Measurements from ENCODE around the gene EME2. TPM values are rescaled to one million over a fixed set of nuclear protein-coding genes. Genes with fewer than 3 reads are reported as not detected.

EME2 gene
- total and polyA plus RNA-seq, 4 donors, result 1.4 to 9.0 (median 3.0) TPM

GRCh38 chr16:1727651-1728624 is 44.7 kb upstream of the EME2 start:
- no peaks in the 10 kb centered on the region for H3K9me3 ChIP-seq (ENCODE audit: control insufficient read depth in 4 of 4, low read length in 3 of 4)
- WGBS, result 95% methylated on average over 37 of the region's 37 CpGs
- H3K4me3 ChIP-seq (ENCODE audit: low read depth in 1 of 3, low read length in 3 of 3), result no peak overlapping the region
- TF ChIP-seq SP1 (IDR thresholded peaks at IDR 0.05), result no peak
- TF ChIP-seq NR2F2 (IDR thresholded peaks at IDR 0.05), result no peak
- TF ChIP-seq MAX (IDR thresholded peaks at IDR 0.05), result no peak
- TF ChIP-seq YY1 (IDR thresholded peaks at IDR 0.05), result no peak
- no peak for TF ChIP-seq ATF3 (IDR thresholded peaks at IDR 0.05)
- no peak for TF ChIP-seq HNF4A (conservative IDR thresholded peaks at IDR 0.05)
- TF ChIP-seq TAF1 (conservative IDR thresholded peaks at IDR 0.05), result no peak
- no peak for TF ChIP-seq ZBTB33 (IDR thresholded peaks at IDR 0.05)
- TF ChIP-seq FOXA2 (IDR thresholded peaks at IDR 0.05), result no peak
- no peak for TF ChIP-seq REST (IDR thresholded peaks at IDR 0.05)
- no peak for TF ChIP-seq RAD21 (IDR thresholded peaks at IDR 0.05)
- no peak for TF ChIP-seq RXRA (IDR thresholded peaks at IDR 0.05)
- no peak for TF ChIP-seq GABPA (IDR thresholded peaks at IDR 0.05 in 1 of 2, conservative IDR thresholded peaks at IDR 0.05 in 1 of 2)
- H3K9ac ChIP-seq (ENCODE audit: low read depth in 1 of 2, low read length in 2 of 2), result no peak overlapping the region
- DNase-seq (ENCODE audit: low spot score), result no peak
- H3K27ac ChIP-seq (ENCODE audit: low read depth in 1 of 2, low read length in 2 of 2), result no peak overlapping the region
- H3K4me1 ChIP-seq (ENCODE audit: control insufficient read depth in 4 of 4, insufficient read depth in 4 of 4, low read length in 3 of 4), result peaks cover 0 to 3% (median under 1%) of the 10 kb centered on the region in 4 donors
- peaks cover 0 to 48% (median 21%) of the 10 kb centered on the region in 4 donors for H3K36me3 ChIP-seq (ENCODE audit: control insufficient read depth in 4 of 4, insufficient read depth in 3 of 4, low read depth in 1 of 4, low read length in 3 of 4)
- H3K27me3 ChIP-seq (ENCODE audit: control insufficient read depth in 4 of 4, insufficient read depth in 4 of 4, low read length in 3 of 4), result no peaks in the 10 kb centered on the region

- H3K36me3 ChIP-seq (ENCODE audit: control insufficient read depth in 4 of 4, insufficient read depth in 3 of 4, low read depth in 1 of 4, low read length in 3 of 4), result peaks cover 0 to 59% (median 26%) of the 10 kb centered on the region in 4 donors
- TF ChIP-seq RXRA (IDR thresholded peaks at IDR 0.05) (no peak), YY1 (IDR thresholded peaks at IDR 0.05) (no peak), REST (IDR thresholded peaks at IDR 0.05) (no peak), FOXA1 (IDR thresholded peaks at IDR 0.05) (no peak), EGR1 (IDR thresholded peaks at IDR 0.05; ENCODE audit: low read depth in 2 of 2) (no peak), GABPA (IDR thresholded peaks at IDR 0.05 in 1 of 2, conservative IDR thresholded peaks at IDR 0.05 in 1 of 2) (no peak), JUND (IDR thresholded peaks at IDR 0.05) (no peak), ATF3 (IDR thresholded peaks at IDR 0.05) (no peak), SP1 (IDR thresholded peaks at IDR 0.05) (no peak), HNF4G (IDR thresholded peaks at IDR 0.05) (no peak), RAD21 (IDR thresholded peaks at IDR 0.05) (no peak), CTCF (IDR thresholded peaks at IDR 0.05; ENCODE audit: low read depth, low read length, missing input control) (no peak)
Measured at GRCh38 chr16:1729026-1729425, 43.6 kb upstream of the EME2 start.

More at GRCh38 chr16:1729026-1729425, 43.6 kb upstream of the EME2 start:
- WGBS, result 98% methylated on average over 18 of the region's 18 CpGs
- no peaks in the 10 kb centered on the region for H3K4me1 ChIP-seq (ENCODE audit: control insufficient read depth in 4 of 4, insufficient read depth in 4 of 4, low read length in 3 of 4)
- no peaks in the 10 kb centered on the region for H3K9me3 ChIP-seq (ENCODE audit: control insufficient read depth in 4 of 4, low read length in 3 of 4)
- H3K27ac ChIP-seq (ENCODE audit: low read depth in 1 of 2, low read length in 2 of 2), result no peak overlapping the region
- H3K9ac ChIP-seq (ENCODE audit: low read depth in 1 of 2, low read length in 2 of 2), result no peak overlapping the region
- no peak for DNase-seq (ENCODE audit: low spot score)
- no peaks in the 10 kb centered on the region for H3K27me3 ChIP-seq (ENCODE audit: control insufficient read depth in 4 of 4, insufficient read depth in 4 of 4, low read length in 3 of 4)
- H3K4me3 ChIP-seq (ENCODE audit: low read depth in 1 of 3, low read length in 3 of 3), result no peak overlapping the region

Measured in liver (tissue), 9 donors.